BLaER1 (cell line): Measurements from ENCODE around the gene CPNE7.

Source experiments
- H3K27ac ChIP-seq: shearing (Covaris generic); formaldehyde crosslinking; 2 replicates; pipeline ENCODE4 v1.8.1; 2022
- H3K27me3 ChIP-seq: shearing (Covaris generic); formaldehyde crosslinking; 2 replicates; pipeline ENCODE4 v1.8.1; 2022
- H3K36me3 ChIP-seq: shearing (Covaris generic); formaldehyde crosslinking; 2 replicates; pipeline ENCODE4 v1.8.1; 2022
- H3K4me1 ChIP-seq: shearing (Covaris generic); formaldehyde crosslinking; 2 replicates; pipeline ENCODE4 v1.8.1; 2022
- H3K4me2 ChIP-seq: shearing (Covaris generic); formaldehyde crosslinking; 2 replicates; pipeline ENCODE4 v1.8.1; 2022
- H3K4me3 ChIP-seq: shearing (Covaris generic); formaldehyde crosslinking; 2 replicates; pipeline ENCODE4 v1.8.1; 2022
- H3K9ac ChIP-seq: shearing (Covaris generic); formaldehyde crosslinking; 2 replicates; pipeline ENCODE4 v1.8.1; 2022
- H3K9me3 ChIP-seq: shearing (Covaris generic); formaldehyde crosslinking; 2 replicates; pipeline ENCODE4 v1.8.1; 2022
- H4K20me1 ChIP-seq: shearing (Covaris generic); formaldehyde crosslinking; 2 replicates; pipeline ENCODE4 v1.8.1; 2022
- Cebpa-rat ChIP-seq: shearing (Covaris generic); IDR thresholded peaks from 2 replicates; pipeline ENCODE4 v1.8.1; 2022

Gene CPNE7

GRCh38 chr16:89618109-89618998, 42.8 kb downstream of the CPNE7 start:
- Histone ChIP-seq H3K27ac (peak overlapping the region; percentile 27; the same call in 1 of the 2 replicates), H4K20me1 (peaks cover 23% of the 10 kb centered on the region), H3K27me3 (no peaks in the 10 kb centered on the region), H3K4me1 (peaks cover 88% of the 10 kb centered on the region), H3K4me2 (peak overlapping the region; percentile 97), H3K4me3 (no peak overlapping the region), H3K36me3 (peaks cover 14% of the 10 kb centered on the region; the same call in 1 of the 2 replicates), H3K9me3 (no peaks in the 10 kb centered on the region), H3K9ac (no peak overlapping the region)
- peak; percentile 51; the same call in 1 of the 2 replicates for TF ChIP-seq Cebpa-rat

DNA sequence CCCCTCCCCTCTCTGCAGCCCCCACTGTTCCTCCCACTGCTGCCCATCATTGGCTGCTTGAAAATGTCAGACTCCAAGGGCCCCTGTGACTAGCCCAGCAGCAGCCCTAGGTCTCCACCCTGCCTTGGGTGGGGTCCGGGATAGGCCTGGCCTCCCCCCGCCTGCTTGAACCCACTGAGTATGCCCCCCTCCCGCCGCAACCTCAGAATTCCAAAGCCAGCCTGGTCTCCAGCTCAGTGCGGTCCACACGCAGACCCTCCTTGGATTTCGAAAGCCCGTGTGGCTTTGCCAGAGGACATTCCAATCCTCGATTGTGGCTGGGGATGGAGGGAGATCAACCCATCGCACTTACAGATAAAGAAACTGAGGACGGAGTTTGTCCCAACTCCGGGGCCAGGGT, 44.3 kb downstream of the CPNE7 start:
- peaks cover 32% of the 10 kb centered on the region for H4K20me1 ChIP-seq
- H3K4me3 ChIP-seq: no peak overlapping the region
- no peaks in the 10 kb centered on the region for H3K9me3 ChIP-seq
- H3K9ac ChIP-seq: peak overlapping the region; percentile 21; the same call in 1 of the 2 replicates
- peaks cover 82% of the 10 kb centered on the region for H3K4me1 ChIP-seq
- H3K36me3 ChIP-seq: peaks cover 22% of the 10 kb centered on the region; the same call in 1 of the 2 replicates
- H3K27ac ChIP-seq: peak overlapping the region; percentile 71
- no peaks in the 10 kb centered on the region for H3K27me3 ChIP-seq
- TF ChIP-seq Cebpa-rat: no peak
- peak overlapping the region; percentile 77 for H3K4me2 ChIP-seq

DNA sequence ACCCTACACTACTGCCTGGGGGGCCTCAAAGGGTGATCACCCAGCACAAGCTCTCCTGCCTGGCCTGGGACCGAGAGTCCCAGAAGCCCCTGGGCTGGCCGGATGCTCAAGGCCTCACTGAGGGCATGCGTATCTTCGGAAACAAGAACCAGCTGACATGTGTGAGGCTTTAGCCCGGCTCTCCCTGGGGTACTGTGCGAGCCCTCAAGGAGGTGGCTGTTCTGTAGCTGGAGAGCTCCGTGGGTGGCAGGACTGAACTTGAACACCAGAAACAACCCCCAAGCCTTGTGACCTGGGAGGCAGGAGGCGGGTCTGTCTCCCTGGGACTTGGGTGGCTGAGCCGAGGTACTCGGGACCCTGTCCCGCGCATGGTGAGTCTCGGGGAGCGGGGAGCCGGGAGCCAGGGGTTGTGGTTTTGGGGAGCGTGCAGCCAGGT, 44.9 kb downstream of the CPNE7 start:
- no peak overlapping the region for H3K4me3 ChIP-seq
- H3K36me3 ChIP-seq: peaks cover 22% of the 10 kb centered on the region; the same call in 1 of the 2 replicates
- peak overlapping the region; percentile 71 for H3K27ac ChIP-seq
- peak overlapping the region; percentile 77 for H3K4me2 ChIP-seq
- TF ChIP-seq Cebpa-rat: no peak
- no peaks in the 10 kb centered on the region for H3K9me3 ChIP-seq
- peaks cover 76% of the 10 kb centered on the region for H3K4me1 ChIP-seq
- H4K20me1 ChIP-seq: peaks cover 32% of the 10 kb centered on the region
- H3K9ac ChIP-seq: peak overlapping the region; percentile 21; the same call in 1 of the 2 replicates
- H3K27me3 ChIP-seq: no peaks in the 10 kb centered on the region

GRCh38 chr16:89621136-89621697, 45.7 kb downstream of the CPNE7 start:
- Histone ChIP-seq H3K36me3 (peaks cover 29% of the 10 kb centered on the region; the same call in 1 of the 2 replicates), H3K4me3 (no peak overlapping the region), H3K9me3 (no peaks in the 10 kb centered on the region), H3K4me1 (peaks cover 68% of the 10 kb centered on the region), H3K4me2 (peak overlapping the region; percentile 77), H3K27me3 (no peaks in the 10 kb centered on the region), H4K20me1 (peaks cover 32% of the 10 kb centered on the region), H3K27ac (peak overlapping the region; percentile 71), H3K9ac (peak overlapping the region; percentile 21; the same call in 1 of the 2 replicates)
- no peak for TF ChIP-seq Cebpa-rat

- H3K4me1 ChIP-seq: peaks cover 62% of the 10 kb centered on the region
- H3K27me3 ChIP-seq: no peaks in the 10 kb centered on the region
- peaks cover 32% of the 10 kb centered on the region for H4K20me1 ChIP-seq
- H3K9me3 ChIP-seq: no peaks in the 10 kb centered on the region
- peaks cover 31% of the 10 kb centered on the region; the same call in 1 of the 2 replicates for H3K36me3 ChIP-seq
- peak overlapping the region; percentile 77 for H3K4me2 ChIP-seq
- H3K9ac ChIP-seq: no peak overlapping the region
- TF ChIP-seq Cebpa-rat: no peak
- peak overlapping the region; percentile 71; the same call in 1 of the 2 replicates for H3K27ac ChIP-seq
- no peak overlapping the region for H3K4me3 ChIP-seq
Measured at GRCh38 chr16:89621698-89622409, 46.3 kb downstream of the CPNE7 start.

- Histone ChIP-seq H3K9ac (no peak overlapping the region), H3K36me3 (peaks cover 31% of the 10 kb centered on the region; the same call in 1 of the 2 replicates), H3K9me3 (no peaks in the 10 kb centered on the region), H3K4me1 (peaks cover 44% of the 10 kb centered on the region), H3K4me3 (no peak overlapping the region), H3K27me3 (no peaks in the 10 kb centered on the region), H3K4me2 (peak overlapping the region; percentile 9; the same call in 1 of the 2 replicates), H3K27ac (no peak overlapping the region), H4K20me1 (peaks cover 32% of the 10 kb centered on the region)
- no peak for TF ChIP-seq Cebpa-rat
Measured at GRCh38 chr16:89623511-89624261, 48.1 kb downstream of the CPNE7 start.

GRCh38 chr16:89624777-89625761, 49.5 kb downstream of the CPNE7 start:
- TF ChIP-seq Cebpa-rat: no peak
- H3K36me3 ChIP-seq: peaks cover 31% of the 10 kb centered on the region; the same call in 1 of the 2 replicates
- no peaks in the 10 kb centered on the region for H3K27me3 ChIP-seq
- no peak overlapping the region for H3K27ac ChIP-seq
- H3K9me3 ChIP-seq: 0 out of 2 replicates have a peak, but pooled peaks cover 4% of the 10 kb centered on the region
- H3K4me1 ChIP-seq: peaks cover 46% of the 10 kb centered on the region
- H3K4me3 ChIP-seq: no peak overlapping the region
- no peak overlapping the region for H3K4me2 ChIP-seq
- no peak overlapping the region for H3K9ac ChIP-seq
- peaks cover 36% of the 10 kb centered on the region for H4K20me1 ChIP-seq
